Stimulated activated CD8-positive, alpha-beta memory T cell treated with anti-CD3 and anti-CD28 coated beads, Interleukin-4, amount 100 ng/mL, for 48 hours (primary cell): ENCODE data around the gene KCNN2.

ENCODE experiments used
- DNase-seq: peaks from one replicate; pipeline ENCODE4 v3.0.0-alpha.2; 2020

The KCNN2 gene

DNA sequence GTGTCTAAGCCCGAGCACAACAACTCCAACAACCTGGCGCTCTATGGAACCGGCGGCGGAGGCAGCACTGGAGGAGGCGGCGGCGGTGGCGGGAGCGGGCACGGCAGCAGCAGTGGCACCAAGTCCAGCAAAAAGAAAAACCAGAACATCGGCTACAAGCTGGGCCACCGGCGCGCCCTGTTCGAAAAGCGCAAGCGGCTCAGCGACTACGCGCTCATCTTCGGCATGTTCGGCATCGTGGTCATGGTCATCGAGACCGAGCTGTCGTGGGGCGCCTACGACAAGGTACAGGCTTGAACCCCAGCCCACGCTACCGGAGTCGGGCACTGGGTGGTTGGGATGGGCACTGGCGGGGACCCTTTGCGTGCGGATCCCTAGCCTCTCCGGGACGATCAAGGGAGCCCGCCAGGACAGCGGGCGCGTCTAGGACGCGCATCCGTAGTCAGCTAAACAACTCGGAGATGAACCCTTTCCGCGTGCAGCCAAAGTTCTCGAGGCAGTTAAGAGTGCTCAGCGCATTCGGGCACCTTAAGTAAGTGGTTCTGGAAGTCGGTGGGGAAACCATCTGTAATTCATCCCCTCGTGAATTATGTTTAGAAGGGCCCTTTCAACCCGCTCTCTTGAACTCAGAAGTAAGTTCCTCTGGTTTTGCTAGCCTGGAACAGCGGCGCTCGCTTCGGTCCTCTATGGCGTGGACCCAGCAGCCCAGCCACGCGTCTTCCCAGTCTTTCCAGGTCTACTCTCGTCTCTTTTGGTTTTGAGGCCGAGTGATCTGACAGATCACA lies 1.3 kb downstream of the KCNN2 start:
- DNase-seq: no peak

- DNase-seq: no peak
Measured at GRCh38 chr5:114363837-114364236, 2.0 kb downstream of the KCNN2 start.

DNA sequence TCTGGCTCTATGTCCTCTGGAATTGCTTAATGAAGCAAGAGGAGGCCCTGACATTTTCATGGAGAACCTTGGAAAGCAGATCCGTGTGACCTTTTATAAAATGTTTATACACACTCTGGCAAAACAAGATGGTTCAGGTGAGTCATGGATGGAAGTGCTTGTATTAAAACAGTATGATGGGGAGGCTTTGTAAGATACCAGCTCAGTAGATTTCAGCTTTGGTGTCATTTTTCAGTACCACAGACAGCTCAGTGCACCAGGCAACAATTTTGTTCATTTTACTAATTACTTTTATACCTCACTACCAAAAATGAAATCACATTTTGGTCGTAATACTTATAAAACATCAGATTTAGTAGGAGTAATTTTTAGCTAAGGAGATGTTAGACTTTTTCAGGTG lies 5.2 kb downstream of the KCNN2 start:
- no peak for DNase-seq

GRCh38 chr5:114369680-114370417 lies 8.0 kb downstream of the KCNN2 start:
- no peak for DNase-seq

DNA sequence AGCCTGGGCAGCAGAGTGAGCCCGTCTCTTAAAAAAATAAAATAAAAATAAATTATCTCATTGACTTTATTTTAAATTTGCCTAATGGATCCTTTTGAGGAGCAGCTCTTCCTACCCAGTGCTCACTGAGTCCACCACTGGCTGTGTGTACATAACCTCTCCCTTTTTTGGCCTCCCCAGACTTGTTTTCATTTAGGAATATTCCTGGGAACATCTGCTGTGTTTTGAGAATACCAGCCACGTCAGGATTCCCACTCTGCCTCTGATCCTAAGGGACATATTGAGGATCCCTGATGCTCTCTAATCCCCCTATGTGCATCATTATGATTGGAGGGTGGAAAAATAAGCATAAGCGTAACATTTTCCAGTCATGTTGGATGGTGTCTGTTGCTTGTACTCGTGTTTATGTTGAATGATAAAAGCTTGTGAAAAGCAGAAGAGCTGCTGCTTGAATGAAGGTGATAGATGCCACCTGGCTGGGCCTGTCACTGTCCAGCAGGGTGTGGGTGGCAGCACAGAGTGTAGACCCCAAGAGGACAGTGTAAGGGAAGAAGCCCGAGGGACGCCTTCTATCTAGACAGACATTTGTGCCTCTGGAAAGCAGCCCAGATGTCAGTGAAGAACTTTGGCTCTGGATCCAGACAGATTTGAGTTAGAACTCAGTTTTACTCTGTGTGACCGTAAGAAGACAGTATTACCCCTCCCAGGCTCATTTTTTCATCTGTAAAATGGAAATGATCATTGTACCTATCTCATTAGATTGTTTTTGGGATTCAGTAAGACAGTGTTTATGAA lies 15.4 kb downstream of the KCNN2 start:
- no peak for DNase-seq

GRCh38 chr5:114377946-114378345 lies 16.1 kb downstream of the KCNN2 start:
- no peak for DNase-seq

DNA sequence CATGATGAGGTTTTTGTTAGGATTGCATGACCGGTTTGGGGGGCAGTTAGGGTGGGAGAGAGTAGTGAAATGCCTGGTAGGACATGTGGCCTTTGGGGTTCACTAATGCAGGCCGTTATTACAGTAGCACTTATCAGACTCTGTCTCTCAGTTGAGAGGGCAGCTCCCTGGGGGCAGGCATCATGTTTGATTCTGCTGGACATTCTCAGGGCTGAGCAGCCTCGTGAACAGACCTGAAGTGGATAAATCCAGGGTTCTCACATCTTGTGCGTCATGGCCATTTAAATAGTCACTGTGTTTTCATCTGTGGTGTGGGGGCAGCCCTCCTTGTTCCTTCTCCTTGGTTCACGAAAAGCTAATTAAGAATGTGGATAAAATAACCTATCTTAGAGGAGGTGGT lies 18.9 kb downstream of the KCNN2 start:
- DNase-seq: no peak

GRCh38 chr5:114387433-114387832 lies 25.6 kb downstream of the KCNN2 start:
- no peak for DNase-seq

GRCh38 chr5:114390431-114390830 lies 28.6 kb downstream of the KCNN2 start:
- no peak for DNase-seq

DNA sequence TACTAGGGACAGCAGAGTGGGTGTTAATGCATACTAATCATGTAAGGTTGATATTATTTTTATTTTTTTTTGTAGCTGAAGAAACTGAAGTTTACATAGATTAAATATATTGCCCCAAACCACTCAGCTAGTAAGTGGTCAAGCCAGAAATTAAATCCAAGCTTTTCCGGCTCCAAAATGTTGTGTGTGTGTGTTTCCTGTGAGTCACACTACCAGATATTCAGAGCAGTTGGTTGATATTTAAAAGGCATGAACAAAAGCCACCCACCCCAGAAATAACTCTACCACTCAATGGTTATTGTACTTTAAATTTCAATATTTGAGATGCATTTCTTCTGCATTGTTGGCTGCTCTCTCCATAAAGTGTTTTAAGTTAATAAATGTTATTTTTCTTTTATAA lies 29.5 kb downstream of the KCNN2 start:
- no peak for DNase-seq

DNA sequence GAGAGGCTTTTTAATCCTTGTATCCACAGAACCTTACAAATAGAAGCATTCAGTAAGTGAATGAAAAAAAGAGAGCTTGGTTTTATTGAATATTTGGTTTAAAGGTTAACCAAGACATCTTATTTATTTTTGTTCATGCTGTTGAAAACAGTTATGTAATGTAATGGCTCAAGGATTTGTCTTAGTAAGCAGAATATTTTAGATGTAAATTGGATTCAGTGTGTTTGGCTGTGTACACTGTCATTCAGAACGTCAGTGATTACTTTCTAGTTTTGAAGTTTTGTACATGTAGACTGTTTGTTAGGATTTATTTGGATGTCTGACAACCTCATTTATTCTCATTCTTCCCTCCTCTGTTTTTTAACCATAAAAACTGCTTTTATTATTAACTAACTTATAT lies 31.3 kb downstream of the KCNN2 start:
- no peak for DNase-seq

GRCh38 chr5:114402206-114402605 lies 40.3 kb downstream of the KCNN2 start:
- DNase-seq: no peak

- no peak for DNase-seq
Measured at GRCh38 chr5:114407783-114408182, 45.9 kb downstream of the KCNN2 start.

DNA sequence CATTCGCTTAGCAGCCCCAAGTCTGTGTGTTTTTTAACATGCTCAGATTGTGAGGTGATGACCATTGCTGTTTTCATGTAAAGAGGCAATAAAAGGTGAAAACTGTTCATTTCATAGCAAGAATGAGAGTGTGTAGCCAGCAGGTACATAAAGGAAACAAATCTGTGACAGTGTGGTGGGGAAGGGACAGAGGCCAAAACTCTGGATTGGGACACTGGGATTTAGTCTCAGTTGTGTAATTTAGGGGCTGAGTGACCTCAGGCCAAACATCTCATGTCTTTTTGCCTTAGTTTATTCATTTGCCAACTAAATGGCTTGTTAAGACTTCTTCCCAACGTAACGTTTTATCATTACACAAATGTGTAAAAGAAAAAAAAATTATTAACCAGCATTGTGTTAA lies 47.0 kb downstream of the KCNN2 start:
- DNase-seq: no peak

DNA sequence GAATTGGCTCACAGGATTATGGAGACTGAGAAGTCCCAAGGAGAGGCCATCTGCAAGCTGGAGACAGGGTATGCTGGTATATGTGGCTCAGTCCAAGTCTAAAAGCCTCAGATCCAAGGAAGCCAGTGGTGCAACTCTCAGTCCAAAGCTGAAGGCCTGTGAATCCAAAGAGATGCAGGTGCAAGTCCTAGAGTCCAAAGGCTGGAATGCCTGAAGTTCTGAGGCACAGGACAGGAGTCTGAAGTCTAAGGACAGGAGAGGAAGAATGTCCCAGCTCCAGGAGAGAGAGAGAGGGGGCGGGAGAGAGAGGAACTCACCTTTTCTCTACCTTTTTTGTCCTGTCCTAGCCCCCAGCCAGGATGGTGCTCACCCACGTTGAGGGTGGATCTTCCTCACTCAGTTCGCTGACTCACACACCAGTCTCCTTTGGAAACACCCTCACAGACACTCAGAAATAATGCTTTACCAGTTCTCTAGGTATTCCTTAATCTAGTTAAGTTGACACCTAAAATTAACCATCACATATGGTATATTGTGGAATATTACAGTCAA lies 49.6 kb downstream of the KCNN2 start:
- no peak for DNase-seq

GRCh38 chr5:114412510-114413171 lies 50.8 kb downstream of the KCNN2 start:
- DNase-seq: no peak

- no peak for DNase-seq
Measured at GRCh38 chr5:114415760-114416159, 53.9 kb downstream of the KCNN2 start.

GRCh38 chr5:114416254-114416653 lies 54.4 kb downstream of the KCNN2 start:
- no peak for DNase-seq

- no peak for DNase-seq
Measured at GRCh38 chr5:114417519-114417918, 55.6 kb downstream of the KCNN2 start.

- no peak for DNase-seq
Measured at GRCh38 chr5:114418176-114419066, 56.6 kb downstream of the KCNN2 start.

GRCh38 chr5:114419067-114419388 lies 57.2 kb downstream of the KCNN2 start:
- DNase-seq: no peak

DNA sequence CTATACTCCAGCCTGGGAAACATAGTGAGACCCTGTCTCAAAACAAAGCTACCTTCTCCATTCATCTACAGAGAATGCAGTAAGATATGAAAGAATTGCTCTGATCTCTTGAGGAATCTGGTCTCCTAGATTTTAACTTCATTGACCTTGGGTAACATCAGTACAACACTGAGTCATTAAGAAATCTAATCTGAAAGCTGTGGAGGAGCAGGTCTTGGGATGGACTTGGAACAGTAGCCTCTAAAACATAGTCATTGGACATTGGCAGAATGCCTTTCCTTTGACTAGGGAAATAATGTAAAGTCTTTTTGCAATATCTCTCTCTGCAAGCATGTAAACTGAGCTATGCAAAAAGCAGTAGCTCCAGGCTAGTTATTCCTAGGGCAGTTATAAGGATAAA lies 58.1 kb downstream of the KCNN2 start:
- DNase-seq: no peak
